Endometrial microvascular endothelial cells (primary cell): Measurements from ENCODE around the gene CXCL5. TPM values are rescaled to one million over a fixed set of nuclear protein-coding genes. Genes with fewer than 3 reads are reported as not detected.
"Not testable (repeated sequence)": the region's sequence is repeated elsewhere in the genome, so short reads cannot be mapped to it uniquely, and the experiment has no call there.

Experiments
- in situ Hi-C: cut with HindIII; loops from 2 replicates; pipeline ENCODE4 v1.10.0; 2017; ENCODE audit warnings: low sequenced_read_pairs, low pct_unique_long_range_greater_than_20kb; ENCODE audit errors: inconsistent ontology term
- total RNA-seq: library from RNA; depleted of rRNA; stranded (reverse); fragments of >200 nt; gene quantifications from one replicate; pipeline ENCODE4 v1.2.3, GENCODE V29; 2015; ENCODE audit errors: inconsistent ontology term

CXCL5 gene
- total RNA-seq, 1 donor from 2014 or later = 0.74 TPM

DNA sequence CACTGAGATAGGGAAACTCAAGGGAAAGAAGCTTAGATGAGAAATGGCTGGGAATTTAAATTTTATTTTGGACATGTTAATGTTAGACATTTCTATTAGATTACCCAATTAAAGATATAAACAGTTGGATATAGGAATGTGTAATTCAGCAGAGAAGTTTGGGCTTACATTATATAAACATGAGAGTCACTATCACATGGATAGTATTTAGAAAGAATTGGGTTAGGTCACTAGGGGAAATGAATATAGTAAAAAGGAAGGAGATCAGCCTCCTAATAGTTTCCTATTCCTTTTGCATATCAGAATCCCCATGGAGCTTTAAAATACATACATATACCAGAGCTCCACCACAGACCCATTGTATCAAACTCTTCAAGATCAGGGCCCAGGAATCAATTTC is 19.6 kb upstream of the CXCL5 start:
- in situ Hi-C loops = no loop called here

DNA sequence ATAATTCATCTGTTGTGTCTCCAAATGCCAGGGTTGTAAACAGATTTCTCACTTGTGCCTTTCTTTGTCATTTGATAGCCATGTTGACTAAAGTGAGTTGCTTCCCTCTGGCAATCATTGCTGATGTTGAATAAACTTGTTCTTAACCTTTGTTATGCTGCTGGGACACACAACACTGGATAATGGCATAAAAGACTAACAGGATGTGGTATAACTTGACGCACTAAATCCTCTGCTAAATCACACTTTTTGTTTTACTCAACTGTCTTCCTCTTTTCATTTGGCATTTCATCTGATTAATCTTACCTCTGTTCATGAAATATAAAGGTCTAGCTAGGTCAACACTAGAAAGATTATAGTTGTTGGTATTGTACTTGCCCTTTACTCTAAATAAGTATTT is 17.6 kb upstream of the CXCL5 start:
- in situ Hi-C loops = no loop called here

DNA sequence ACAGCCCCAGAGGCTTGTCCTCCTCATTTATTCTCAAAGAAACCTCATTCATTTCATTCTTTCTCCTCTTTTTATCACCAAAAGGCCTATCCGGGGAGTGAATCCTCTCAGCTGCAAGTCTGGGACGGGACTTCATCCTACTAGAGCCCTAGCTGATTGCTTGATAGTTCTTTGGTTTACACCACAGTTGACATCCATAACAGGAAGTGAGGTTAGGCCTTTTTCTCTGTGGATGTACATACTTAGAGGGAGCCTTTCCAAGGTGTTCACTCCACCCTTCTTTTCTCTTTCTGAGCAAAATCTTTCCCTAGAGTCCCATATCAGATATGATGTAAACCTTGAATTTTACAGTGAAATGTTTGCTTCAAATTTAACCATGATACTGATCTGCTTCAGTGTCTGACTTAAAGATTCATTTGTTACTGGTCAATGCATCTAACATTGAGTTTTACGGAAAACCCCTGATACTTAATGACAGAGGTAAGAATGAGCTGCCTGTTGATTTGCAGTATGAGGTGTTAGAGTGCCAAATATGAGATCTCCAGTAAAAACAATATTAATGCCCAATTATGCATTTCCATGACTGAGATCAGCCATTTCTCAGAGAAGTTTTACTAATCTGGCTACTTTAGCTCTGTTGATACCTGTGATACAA is 16.8 kb upstream of the CXCL5 start:
- in situ Hi-C loops = no loop called here

DNA sequence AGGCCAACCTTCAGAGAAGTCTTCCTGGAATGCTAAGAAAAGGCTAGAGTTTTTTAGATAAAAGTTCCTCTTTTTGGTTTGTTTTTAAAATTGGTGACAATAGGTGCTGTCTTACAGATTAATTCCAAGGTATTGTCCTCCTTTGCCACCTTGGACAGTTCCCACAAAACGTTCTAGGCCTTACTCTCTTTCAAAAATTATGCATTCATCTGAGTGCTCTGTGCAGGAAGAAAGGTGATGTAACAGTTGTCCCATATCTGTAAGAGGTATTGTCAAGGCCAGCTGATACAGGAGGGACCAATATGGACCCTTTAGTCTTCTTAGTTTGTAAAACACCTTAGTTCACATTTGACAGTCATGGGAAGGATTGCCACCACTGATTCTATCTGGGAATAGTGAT is 15.9 kb upstream of the CXCL5 start:
- in situ Hi-C loops = no loop called here

DNA sequence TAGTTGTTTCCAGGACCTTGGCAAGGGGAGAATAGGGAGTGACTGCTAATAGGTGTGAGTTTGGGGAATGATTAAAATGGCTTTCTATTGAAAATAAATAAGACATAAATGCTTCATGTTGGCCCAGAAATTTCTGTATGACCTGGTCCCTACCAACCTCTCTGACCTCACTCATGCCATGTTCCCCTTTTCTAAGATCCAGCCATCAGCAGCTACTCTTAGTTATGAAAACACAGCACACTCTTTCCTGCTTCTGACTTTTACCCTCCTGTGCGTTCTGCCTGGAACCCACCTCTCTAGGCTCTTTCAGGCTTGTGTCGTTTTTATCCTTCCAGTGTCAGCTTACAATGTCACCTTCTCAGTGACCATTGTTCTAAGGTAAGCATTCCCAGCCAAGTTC is 14.8 kb upstream of the CXCL5 start:
- in situ Hi-C loops = no loop called here

DNA sequence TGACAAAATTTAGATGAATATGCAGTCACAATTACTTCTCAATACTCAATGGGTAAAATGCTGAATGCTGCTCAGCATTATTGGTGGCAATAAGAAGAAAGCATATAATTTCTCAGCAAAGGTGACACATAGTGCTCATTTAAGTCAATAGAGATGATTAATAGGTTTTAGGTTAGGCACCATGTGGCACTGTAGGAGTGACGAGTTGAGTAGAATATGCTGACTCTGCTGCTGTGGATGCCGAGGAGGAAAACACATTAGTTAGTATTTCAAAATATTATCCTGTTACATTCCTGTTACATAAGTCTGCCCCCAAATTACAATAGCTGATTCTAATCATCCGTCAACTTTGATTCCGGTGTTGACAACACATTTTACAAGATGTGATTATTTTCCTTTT is 13.7 kb upstream of the CXCL5 start:
- in situ Hi-C loops = no loop called here

DNA sequence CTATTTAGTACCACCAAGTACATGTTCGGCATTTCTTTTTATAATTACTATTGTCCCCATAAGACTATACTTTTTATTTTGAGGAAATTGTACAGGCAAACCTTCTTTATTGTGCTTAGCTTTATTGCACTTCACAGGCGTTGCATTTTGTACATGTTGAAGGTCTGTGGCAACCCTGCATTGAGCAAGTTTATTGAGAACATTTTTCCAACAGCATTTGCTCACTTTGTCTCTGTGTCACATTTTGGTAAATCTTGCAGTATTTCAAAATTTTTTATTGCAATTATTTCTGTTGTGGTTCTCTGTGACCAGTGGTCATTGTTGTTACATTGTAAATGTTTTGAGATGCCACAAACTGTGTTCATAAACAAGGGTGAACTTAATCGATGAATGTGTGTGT is 10.8 kb upstream of the CXCL5 start:
- in situ Hi-C loops = no loop called here

DNA sequence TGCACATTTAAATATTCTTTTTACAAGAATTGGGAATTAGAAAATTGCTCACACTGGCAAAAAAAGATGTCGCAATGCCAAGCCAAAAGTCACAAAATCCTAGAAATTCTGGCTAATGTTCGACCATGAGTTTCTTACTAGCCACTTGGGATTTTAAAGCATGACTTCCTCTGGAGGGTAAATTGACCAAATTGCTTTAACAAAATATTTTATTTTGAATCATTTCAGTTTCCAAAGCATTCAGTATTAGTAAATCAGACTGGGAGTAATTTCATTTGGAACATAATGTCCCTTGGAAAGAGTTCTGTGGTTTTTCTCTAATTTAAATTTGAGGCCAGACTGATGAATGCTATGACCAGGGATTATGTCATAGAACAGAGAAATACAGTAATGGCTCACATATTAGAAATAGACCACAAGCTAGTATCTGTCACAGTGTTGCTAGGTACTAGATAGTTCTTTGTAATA is 7.6 kb upstream of the CXCL5 start:
- in situ Hi-C loops = no loop called here

DNA sequence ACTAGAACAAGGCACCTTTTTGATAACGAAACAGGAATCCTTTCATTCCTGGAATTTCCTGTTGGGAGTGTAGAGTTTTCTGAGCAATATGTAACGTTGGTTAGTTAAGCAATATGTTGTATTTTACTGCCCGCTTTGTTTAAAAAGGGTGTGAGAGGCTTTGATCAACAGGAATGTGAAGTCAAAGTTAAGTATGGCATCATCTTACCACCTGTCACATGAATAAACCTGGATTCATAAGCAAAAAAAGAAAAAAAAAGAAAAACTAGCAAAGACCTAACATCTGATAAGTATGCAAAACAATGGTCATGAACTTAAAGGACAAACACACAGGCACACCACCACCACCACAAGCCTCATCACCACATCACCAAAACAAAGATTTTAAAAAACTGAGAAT is 7.1 kb upstream of the CXCL5 start:
- in situ Hi-C loops = no loop called here

DNA sequence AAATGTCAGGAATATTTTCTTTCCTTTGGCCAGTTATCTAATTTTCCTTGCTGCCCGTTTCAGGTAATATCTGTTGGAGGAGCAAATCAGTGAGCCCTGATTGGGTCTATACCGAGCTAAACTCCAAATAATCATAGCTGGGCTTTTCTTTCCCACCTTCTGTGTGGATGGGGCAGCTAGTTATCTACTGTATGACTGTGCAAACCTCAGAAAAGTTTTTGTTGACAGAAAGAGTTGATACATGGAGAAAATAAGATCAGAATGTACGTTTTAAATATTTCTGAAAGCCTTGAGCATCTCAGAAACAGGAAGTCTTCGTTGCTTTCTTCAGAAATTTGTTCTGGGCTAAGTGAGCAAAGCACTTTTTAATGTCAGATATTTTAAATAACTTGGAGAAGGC is 6.2 kb upstream of the CXCL5 start:
- in situ Hi-C loops = no loop called here

DNA sequence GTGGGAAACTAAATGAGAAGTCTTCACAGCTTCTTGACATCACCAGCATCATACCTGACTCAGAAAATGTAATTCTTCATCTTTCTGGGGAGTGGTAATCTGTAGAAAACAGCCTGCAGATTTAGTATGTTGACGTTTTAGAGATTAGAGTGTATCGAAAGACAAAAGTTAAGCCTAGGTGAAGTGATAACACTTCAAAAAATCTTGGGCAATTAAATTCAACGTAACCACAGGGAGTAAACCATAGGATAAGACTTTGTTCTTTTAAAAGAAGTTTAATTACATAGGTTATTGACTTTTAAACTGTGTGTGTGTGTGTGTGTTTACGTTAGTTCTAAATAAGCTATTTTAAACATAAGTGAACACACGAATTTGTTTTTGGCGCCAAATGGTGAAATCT is 1.8 kb upstream of the CXCL5 start:
- in situ Hi-C loops = no loop called here

DNA sequence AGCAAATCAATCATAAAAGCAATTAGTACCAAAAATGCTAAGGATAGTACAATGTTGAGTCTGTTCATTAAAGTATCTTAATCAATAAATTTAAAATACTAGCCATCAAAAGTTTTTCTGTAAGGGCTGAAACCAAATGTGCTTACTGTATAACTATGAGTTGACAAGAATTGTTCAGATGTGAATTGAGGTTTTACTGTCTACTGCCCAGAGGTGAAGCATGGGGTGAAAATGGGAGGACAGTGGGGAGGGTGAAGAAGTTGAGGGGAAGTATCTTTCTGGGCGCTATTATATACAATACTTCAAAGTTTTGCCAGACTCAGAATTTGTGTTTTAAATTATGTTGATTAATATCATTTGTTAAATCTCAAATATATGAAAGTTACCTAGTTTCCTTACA is 6.4 kb downstream of the CXCL5 start:
- in situ Hi-C loops = no loop called here

DNA sequence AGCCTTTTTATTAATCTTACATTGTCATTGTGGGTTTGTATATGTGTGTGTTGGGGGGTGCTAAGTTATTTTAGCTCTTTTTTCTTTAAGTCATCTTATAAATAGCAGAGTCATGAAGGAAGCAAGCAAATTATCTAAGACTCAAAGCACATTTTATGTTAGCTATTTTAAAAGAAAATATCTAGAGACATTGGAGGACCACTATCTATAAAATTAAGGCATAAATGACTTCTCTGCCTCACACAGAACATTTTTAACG is 6.8 kb downstream of the CXCL5 start:
- in situ Hi-C loops = no loop called here

DNA sequence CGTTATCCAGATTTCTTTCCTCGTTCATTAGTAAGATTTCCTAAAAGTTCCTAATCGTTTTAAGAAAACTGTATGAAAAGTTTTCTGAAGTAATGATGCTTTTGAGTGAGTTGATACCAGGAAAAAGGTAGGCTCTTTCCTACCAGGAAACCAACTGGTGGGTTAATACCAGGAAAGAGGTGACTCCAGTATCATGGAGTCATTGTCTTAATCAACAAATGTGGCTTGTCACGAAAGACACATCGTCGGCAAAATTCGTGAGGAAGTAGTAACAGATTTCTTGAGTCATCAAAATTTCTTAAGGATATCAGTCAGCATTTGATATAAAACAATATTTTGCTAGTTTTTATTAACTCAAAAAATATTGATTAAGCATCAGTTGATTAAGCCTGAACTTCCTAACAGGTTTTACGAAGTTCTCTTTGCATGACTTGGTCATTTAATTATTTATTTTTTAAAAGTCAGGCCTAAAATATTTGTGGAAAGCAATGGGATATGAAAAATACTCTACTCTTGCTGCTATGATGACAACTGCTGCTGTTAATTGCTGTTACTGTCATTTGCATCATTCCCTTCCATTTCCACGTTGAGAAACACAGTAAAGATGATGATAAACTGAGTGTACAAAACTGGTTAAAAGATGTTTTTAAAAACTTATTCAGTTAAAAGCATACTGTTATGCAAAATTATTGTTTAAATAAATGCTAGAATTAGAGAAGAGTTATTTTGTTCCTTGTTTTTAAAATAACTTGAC is 7.3 kb downstream of the CXCL5 start:
- in situ Hi-C loops = no loop called here

DNA sequence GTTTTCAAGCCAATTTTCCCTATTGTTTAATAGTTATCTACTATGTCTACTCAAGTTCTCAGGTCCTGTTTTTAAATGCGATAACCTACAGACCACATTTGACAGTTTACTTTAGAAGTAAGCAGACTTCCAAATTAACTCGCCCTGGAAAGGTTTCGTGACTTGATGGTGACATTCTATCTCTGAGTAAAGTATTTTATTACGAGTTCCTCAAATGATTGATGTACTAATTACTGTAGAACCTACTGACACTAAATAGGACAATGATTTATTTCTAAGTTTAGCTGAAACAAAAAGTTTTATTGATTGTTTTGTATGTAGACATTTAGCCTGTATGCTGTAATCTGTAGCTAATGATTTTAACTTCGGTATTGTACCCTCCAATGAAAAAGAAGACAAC is 8.5 kb downstream of the CXCL5 start:
- in situ Hi-C loops = no loop called here

DNA sequence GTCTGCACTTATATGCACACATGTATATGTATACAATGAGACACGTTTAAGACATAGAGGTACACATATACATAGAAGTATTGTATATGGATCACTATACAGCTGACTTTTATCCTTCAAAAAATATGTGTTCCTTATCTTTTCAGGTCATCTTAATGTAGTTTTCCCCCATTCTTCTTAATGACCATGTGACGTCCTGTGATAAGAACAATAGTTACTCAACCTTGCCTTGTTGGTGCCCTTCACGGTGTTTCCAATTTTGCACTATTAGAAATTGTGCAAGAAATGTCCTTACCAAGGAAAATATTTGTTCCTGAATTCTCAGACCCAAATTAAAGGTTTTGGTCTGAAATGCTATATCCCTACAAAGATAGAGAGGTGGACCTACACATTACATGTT is 9.4 kb downstream of the CXCL5 start:
- in situ Hi-C loops = no loop called here

DNA sequence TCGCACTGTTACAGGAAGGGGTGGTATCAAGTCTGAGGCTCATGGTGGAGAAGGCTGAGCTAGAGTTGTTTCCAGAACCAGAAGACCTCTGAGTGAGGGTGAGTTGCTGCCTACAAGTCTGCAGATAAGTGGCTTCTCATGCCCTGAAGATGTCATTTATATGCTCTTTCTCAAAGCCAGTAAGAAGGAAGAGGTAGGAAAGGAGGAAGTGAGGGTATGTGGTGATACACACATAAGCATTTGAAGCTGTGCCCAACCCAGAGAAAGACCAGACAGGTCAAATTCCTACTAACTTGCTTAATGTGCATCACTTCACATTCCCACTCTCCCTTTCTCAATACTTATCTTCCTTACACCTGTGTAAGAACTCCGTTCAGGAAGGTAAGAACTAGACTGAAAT is 10.4 kb downstream of the CXCL5 start, which contains the start of gene PPBP:
TSS of gene PPBP (minus strand) at position 130 of the 400 bp plus-strand sequence. CDS start at position 43, 87 bp downstream.
- in situ Hi-C loops = no loop called here

DNA sequence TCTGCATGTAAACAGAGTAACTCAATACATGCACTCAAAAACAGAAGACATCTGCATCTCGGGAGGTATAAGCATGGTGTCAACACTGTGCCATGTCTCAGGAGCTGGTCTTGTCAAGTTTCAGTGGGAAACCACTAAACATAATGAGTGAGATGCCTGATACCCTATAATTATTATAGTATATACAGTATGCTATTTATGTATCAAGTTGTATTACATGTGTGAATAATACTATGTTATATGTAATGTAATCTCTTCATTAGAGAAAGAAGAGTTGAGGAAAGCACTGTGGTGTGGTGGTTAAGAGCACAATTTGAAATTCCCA is 13.0 kb downstream of the CXCL5 start:
- in situ Hi-C loops = no loop called here

DNA sequence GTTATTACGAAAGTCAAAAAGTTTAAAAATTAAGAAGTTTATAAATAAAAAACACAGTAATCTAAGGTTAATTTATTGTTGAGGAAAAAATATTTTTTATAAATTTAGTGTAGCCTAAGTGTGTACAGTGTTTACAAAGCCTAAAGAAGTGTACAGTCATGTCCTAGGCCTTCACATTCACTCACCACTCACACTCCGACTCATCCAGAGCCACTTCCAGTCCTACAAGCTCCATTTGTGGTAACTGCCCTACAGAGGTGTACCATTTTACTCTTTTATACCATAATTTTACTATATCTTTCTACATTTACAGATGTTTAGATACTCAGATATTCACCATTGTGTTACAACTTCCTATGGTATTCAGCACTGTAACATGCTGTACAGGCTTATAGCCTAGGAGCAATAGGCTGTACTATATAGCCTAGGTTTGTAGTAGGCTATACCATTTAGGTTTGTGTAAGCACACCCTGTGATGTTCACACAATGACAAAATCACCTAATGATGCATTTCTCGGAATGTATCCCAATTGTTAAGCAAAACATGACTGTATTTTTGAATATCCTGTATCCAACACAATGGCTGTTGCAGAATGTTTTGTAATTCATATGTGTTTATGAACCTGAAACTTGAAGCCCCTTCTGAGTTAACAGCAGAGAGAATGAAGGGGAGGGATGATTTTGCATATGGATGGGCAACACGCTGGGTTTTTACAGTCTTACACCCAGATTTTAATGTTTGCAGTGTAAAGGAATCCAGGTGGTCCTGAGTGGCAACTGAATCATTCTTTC is 13.5 kb downstream of the CXCL5 start:
- in situ Hi-C loops = no loop called here

DNA sequence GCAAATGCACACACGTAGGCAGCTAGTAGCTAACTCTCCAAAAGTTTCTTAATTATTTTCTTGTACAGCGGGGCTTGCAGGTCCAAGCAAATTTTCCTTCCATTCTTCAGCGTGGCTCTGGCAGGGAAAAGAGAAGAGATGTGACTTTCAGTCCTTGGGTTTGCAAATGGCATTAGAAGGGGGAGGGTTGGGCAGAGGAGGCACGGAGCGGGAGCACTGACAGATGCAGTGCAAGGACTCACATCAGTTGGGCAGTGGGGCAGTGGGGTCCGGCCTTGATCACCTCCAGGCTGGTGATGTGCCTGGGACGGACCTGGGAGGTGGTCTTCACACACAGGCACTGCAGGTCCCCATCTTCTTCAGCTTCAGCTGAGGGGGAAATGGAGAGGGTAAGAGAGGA is 17.3 kb downstream of the CXCL5 start:
- in situ Hi-C loops = not testable (repeated sequence)
